Esophagus squamous epithelium (tissue), 5 donors: ENCODE results near the gene FAM216B. TPM values are rescaled to one million over a fixed set of nuclear protein-coding genes. Genes with fewer than 3 reads are reported as not detected.

Source experiments
- DNase-seq: peaks from one replicate; lab custom pipeline; 2025; lab: John Stamatoyannopoulos, UW
- H3K27ac ChIP-seq, 4 donors: fragments of 200-600 bp; sonication (generic); one replicate each; pipeline ENCODE4 v1.5.1; 2016 to 2019; ENCODE audit warnings: mild to moderate bottlenecking in 1 of 4
- H3K27me3 ChIP-seq, 4 donors: fragments of 200-600 bp; sonication (generic); 1 replicate in 3 of 4; 2 replicates in 1 of 4; pipeline versions ENCODE4 v1.5.1 to v1.6.0; 2017 to 2021; ENCODE audit warnings: antibody characterized with exemption in 1 of 4
- H3K36me3 ChIP-seq, 3 donors: fragments of 200-600 bp; sonication (generic); one replicate each; pipeline ENCODE4 v1.5.1; 2016 to 2019
- H3K4me1 ChIP-seq, 3 donors: fragments of 200-600 bp; sonication (generic); one replicate each; pipeline ENCODE4 v1.5.1; 2017 to 2019
- H3K4me3 ChIP-seq, 4 donors: fragments of 200-600 bp; sonication (generic); 1 replicate in 3 of 4; 2 replicates in 1 of 4; pipeline ENCODE4 v1.5.1; 2016 to 2019; ENCODE audit warnings: mild to moderate bottlenecking in 2 of 4, moderate library complexity in 1 of 4
- H3K9me3 ChIP-seq, 3 donors: fragments of 200-600 bp; sonication (generic); one replicate each; pipeline ENCODE4 v1.5.1; 2016 to 2019
- POLR2A ChIP-seq, 4 donors: fragments of 450-650 bp; IDR thresholded peaks; one replicate each; pipeline ENCODE4 v1.6.1; 2017; ENCODE audit warnings: antibody characterized with exemption in 4 of 4, mild to moderate bottlenecking in 4 of 4, moderate library complexity in 3 of 4
- WGBS, 2 donors: methylation state at CpG; one replicate each; pipeline ENCODE4 v1.1.5; 2018; 5-methylcytosine and 5-hydroxymethylcytosine counted together
- intact Hi-C: fragments of 100-400 bp; cut with DNase I; formaldehyde crosslinking; loops from one replicate; pipeline ENCODE4 v1.15.0; 2022
- total RNA-seq, 4 donors: library from RNA; depleted of rRNA; stranded (reverse); fragments of >200 nt; gene quantifications; one replicate each; pipeline ENCODE4 v1.1.0, GENCODE V29; 2016
- TF ChIP-seq, protein P1 (sequence below), 6 experiments: fragments of 450-650 bp in 4 of 6; fragments of 200-600 bp in 2 of 6; sonication (generic) in 2 of 6; IDR thresholded peaks; one replicate each; pipeline ENCODE4 v1.5.1; 2016 to 2019; ENCODE audit warnings: antibody characterized with exemption in 6 of 6, mild to moderate bottlenecking in 4 of 6, moderate library complexity in 4 of 6
- donor health status: DM: yes; HTN: yes; CAD: no.

FAM216B gene
- total RNA-seq, 4 donors from 2014 or later = not detected

DNA sequence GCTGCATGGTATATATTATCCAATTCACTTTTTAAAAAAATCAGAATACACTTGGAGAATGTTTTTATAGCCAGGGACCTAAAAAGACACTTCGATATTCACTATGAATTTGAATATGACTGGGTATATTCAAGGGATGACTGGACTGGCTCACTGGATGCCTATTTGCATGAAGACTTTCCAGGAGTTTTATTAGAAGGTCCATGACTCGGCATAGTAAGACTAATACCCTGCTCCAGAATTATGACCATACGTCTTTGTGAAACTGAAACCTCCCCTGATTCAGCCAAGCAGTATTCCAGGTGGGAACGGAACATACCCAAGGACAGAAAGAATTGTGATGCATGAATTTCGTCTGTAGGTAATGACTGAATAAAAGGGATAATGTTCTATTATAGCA, 3.9 kb upstream of the FAM216B start:
- no peak overlapping the region for H3K27ac ChIP-seq
- 73 to 84% methylated on average over 5 of the region's 5 CpGs for WGBS, 2 donors
- no peaks in the 10 kb centered on the region for H3K9me3 ChIP-seq
- H3K36me3 ChIP-seq = no peaks in the 10 kb centered on the region
- H3K27me3 ChIP-seq = no peaks in the 10 kb centered on the region
- no peak overlapping the region for H3K4me3 ChIP-seq
- no peak for DNase-seq
- H3K4me1 ChIP-seq = no peaks in the 10 kb centered on the region
- intact Hi-C loops = no loop called here
- TF ChIP-seq POLR2A (IDR thresholded peaks at IDR 0.05) = no peak
- TF ChIP-seq, protein P1, sequence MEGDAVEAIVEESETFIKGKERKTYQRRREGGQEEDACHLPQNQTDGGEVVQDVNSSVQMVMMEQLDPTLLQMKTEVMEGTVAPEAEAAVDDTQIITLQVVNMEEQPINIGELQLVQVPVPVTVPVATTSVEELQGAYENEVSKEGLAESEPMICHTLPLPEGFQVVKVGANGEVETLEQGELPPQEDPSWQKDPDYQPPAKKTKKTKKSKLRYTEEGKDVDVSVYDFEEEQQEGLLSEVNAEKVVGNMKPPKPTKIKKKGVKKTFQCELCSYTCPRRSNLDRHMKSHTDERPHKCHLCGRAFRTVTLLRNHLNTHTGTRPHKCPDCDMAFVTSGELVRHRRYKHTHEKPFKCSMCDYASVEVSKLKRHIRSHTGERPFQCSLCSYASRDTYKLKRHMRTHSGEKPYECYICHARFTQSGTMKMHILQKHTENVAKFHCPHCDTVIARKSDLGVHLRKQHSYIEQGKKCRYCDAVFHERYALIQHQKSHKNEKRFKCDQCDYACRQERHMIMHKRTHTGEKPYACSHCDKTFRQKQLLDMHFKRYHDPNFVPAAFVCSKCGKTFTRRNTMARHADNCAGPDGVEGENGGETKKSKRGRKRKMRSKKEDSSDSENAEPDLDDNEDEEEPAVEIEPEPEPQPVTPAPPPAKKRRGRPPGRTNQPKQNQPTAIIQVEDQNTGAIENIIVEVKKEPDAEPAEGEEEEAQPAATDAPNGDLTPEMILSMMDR (IDR thresholded peaks at IDR 0.05) = no peak

DNA sequence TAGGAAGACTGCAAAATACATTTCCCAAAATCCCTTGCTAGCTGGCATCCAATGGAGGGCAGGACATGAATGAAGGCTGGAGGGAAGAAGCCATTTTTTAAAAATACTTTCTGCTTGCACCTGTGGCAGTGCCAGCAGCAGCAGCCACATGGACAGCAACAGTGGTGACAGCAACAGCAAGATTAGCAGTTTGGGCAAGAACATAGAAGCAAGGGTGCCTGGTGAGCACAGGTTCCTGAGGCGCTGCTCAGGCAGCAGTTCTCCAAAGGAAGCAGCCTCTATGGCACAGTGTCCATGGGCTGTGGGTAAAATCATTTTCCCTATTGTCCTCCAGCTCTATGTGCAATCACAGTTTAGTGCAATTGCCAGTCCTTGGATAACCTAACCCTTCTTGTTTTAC, 1.3 kb upstream of the FAM216B start:
- WGBS, 2 donors = 71 to 86% methylated on average over 1 of the region's 1 CpG
- TF ChIP-seq, protein P1 (IDR thresholded peaks at IDR 0.05) = no peak
- no peak for TF ChIP-seq POLR2A (IDR thresholded peaks at IDR 0.05)

DNA sequence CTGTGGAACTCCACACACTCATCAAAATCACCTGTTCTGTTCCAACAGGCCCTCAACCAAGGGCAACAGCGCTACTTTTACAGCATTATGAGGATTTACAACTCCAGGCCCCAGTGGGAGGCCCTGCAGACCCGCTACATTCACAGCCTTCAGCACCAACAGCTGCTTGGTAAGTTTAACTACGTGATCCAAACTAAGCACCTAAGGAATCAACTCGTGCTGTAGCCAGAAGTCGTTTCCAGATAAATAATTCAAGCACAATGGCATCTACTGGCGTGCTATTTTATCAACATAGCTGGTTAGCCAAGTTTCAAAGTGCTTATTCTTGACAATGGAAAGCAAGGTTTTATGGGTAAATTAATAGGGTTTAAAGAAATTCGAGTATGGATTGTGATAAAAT, 5.3 kb downstream of the FAM216B start:
- H3K4me3 ChIP-seq = no peak overlapping the region
- intact Hi-C loops = no loop called here
- H3K36me3 ChIP-seq = no peaks in the 10 kb centered on the region
- no peak for TF ChIP-seq POLR2A (IDR thresholded peaks at IDR 0.05)
- TF ChIP-seq, protein P1 (IDR thresholded peaks at IDR 0.05) = no peak
- H3K9me3 ChIP-seq = no peaks in the 10 kb centered on the region
- no peak overlapping the region for H3K27ac ChIP-seq
- H3K4me1 ChIP-seq = no peaks in the 10 kb centered on the region
- H3K27me3 ChIP-seq = no peaks in the 10 kb centered on the region
- 42 to 48% methylated on average over 6 to 7 of the region's 7 CpGs for WGBS, 2 donors
- DNase-seq = no peak

More for the DNA sequence above, 1.3 kb upstream of the FAM216B start:
- no peak for DNase-seq
- intact Hi-C loops = no loop called here
- Histone ChIP-seq H3K9me3 (no peaks in the 10 kb centered on the region), H3K4me3 (no peak overlapping the region), H3K27ac (no peak overlapping the region), H3K27me3 (no peaks in the 10 kb centered on the region), H3K36me3 (no peaks in the 10 kb centered on the region), H3K4me1 (no peaks in the 10 kb centered on the region)

DNA sequence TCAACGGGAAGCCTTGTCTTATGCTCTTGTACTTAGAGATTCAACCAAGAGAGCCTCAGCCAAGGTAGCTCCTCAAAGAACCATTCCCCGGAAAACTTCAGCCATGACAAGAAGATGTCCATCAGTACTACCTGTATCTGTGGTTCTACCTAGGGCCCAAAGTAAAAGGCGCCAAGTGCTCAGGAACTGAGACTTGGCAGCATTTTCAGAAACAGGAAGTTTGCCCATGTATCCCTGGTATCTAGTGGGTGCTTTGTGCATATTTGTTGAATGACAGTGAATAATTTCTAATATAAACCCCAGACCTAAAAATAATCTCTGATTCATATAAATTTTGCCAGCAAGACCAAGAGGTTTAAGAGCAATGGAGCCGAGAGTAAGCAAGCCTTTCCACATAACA, 7.2 kb downstream of the FAM216B start:
- H3K9me3 ChIP-seq = no peaks in the 10 kb centered on the region
- no peaks in the 10 kb centered on the region for H3K36me3 ChIP-seq
- H3K27ac ChIP-seq = no peak overlapping the region
- no peak overlapping the region for H3K4me3 ChIP-seq
- no peak for DNase-seq
- intact Hi-C loops = no loop called here
- H3K27me3 ChIP-seq = no peaks in the 10 kb centered on the region
- no peaks in the 10 kb centered on the region for H3K4me1 ChIP-seq
- 83 to 86% methylated on average over 4 of the region's 4 CpGs for WGBS, 2 donors
- no peak for TF ChIP-seq POLR2A (IDR thresholded peaks at IDR 0.05)
- TF ChIP-seq, protein P1 (IDR thresholded peaks at IDR 0.05) = no peak

DNA sequence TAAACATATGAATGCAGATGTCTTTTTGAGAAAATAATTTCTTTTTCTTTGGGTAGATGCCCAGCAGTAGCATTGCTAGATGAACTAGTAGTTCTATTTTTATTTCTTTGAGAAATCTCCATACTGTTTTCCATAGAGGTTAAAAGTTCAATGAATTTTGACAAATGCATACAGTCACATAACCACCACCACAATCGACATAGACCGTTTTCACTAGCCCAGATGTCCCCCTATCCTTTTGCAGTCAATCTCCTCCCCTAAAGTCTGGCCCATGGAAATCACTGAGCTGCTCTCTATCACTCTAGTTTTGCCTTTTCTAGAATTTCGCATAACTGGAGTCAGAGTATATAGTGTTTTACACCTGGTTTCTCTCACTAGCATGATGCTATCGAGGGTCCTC, 10.8 kb downstream of the FAM216B start:
- Histone ChIP-seq H3K27me3 (no peaks in the 10 kb centered on the region), H3K36me3 (no peaks in the 10 kb centered on the region), H3K4me1 (no peaks in the 10 kb centered on the region), H3K9me3 (no peaks in the 10 kb centered on the region), H3K27ac (no peak overlapping the region), H3K4me3 (no peak overlapping the region)
- intact Hi-C loops = no loop called here
- TF ChIP-seq, protein P1 (IDR thresholded peaks at IDR 0.05) = no peak
- TF ChIP-seq POLR2A (IDR thresholded peaks at IDR 0.05) = no peak
- no peak for DNase-seq
- WGBS, 2 donors = 89 to 90% methylated on average over 4 of the region's 4 CpGs
